ENCODE results near the gene BMAL2. TPM values are rescaled to one million over a fixed set of nuclear protein-coding genes. Genes with fewer than 3 reads are reported as not detected.
A peak's percentile ranks its signal among the peaks of the same experiment; 100 is the strongest.

BMAL2 gene
- total RNA-seq, 2 donors from 2014 or later = 1.2 to 2.0 TPM

GRCh38 chr12:27303139-27304111 lies 29.2 kb upstream of the BMAL2 start:
- H3K4me3 Mint-ChIP-seq = no peak overlapping the region
- H3K27me3 Mint-ChIP-seq = no peaks in the 10 kb centered on the region
- DNase-seq (no peak), ATAC-seq (no peak)
- H3K9me3 ChIP-seq (ENCODE audit: control insufficient read depth, low read length, poor library complexity, severe bottlenecking) = no peaks in the 10 kb centered on the region
- peaks cover 6% of the 10 kb centered on the region for H3K36me3 Mint-ChIP-seq (ENCODE audit: low read depth)
- peaks cover 8% of the 10 kb centered on the region for H3K4me1 Mint-ChIP-seq
- H3K27ac Mint-ChIP-seq = peak overlapping the region; percentile 89

- H3K27me3 Mint-ChIP-seq = no peaks in the 10 kb centered on the region
- no peak for ATAC-seq
- H3K27ac Mint-ChIP-seq = no peak overlapping the region
- H3K4me1 Mint-ChIP-seq = peaks cover 2% of the 10 kb centered on the region
- DNase-seq = no peak
- no peak overlapping the region for H3K4me3 Mint-ChIP-seq
- H3K36me3 Mint-ChIP-seq (ENCODE audit: low read depth) = peaks cover 6% of the 10 kb centered on the region
- no peaks in the 10 kb centered on the region for H3K9me3 ChIP-seq (ENCODE audit: control insufficient read depth, low read length, poor library complexity, severe bottlenecking)
Measured at GRCh38 chr12:27304856-27305255, 27.8 kb upstream of the BMAL2 start.

- Mint-ChIP-seq H3K4me1 (peaks cover 2% of the 10 kb centered on the region), H3K27ac (no peak overlapping the region), H3K36me3 (ENCODE audit: low read depth) (peaks cover 7% of the 10 kb centered on the region), H3K4me3 (no peak overlapping the region), H3K27me3 (no peaks in the 10 kb centered on the region)
- no peaks in the 10 kb centered on the region for H3K9me3 ChIP-seq (ENCODE audit: control insufficient read depth, low read length, poor library complexity, severe bottlenecking)
- DNase-seq (no peak), ATAC-seq (no peak)
Measured at GRCh38 chr12:27305673-27306456, 26.8 kb upstream of the BMAL2 start.

- H3K4me1 Mint-ChIP-seq = no peaks in the 10 kb centered on the region
- no peak for ATAC-seq
- H3K9me3 ChIP-seq (ENCODE audit: control insufficient read depth, low read length, poor library complexity, severe bottlenecking) = no peaks in the 10 kb centered on the region
- peak overlapping the region; percentile 56 for H3K27ac Mint-ChIP-seq
- H3K27me3 Mint-ChIP-seq = no peaks in the 10 kb centered on the region
- DNase-seq = no peak
- H3K36me3 Mint-ChIP-seq (ENCODE audit: low read depth) = peaks cover 5% of the 10 kb centered on the region
- no peak overlapping the region for H3K4me3 Mint-ChIP-seq
Measured at GRCh38 chr12:27309293-27309994, 23.2 kb upstream of the BMAL2 start.

- Mint-ChIP-seq H3K27ac (peak overlapping the region; percentile 56), H3K36me3 (ENCODE audit: low read depth) (peaks cover 5% of the 10 kb centered on the region), H3K27me3 (no peaks in the 10 kb centered on the region), H3K4me1 (no peaks in the 10 kb centered on the region), H3K4me3 (no peak overlapping the region)
- ATAC-seq (no peak), DNase-seq (no peak)
- no peaks in the 10 kb centered on the region for H3K9me3 ChIP-seq (ENCODE audit: control insufficient read depth, low read length, poor library complexity, severe bottlenecking)
Measured at GRCh38 chr12:27309995-27310315, 22.7 kb upstream of the BMAL2 start.

- Mint-ChIP-seq H3K27me3 (no peaks in the 10 kb centered on the region), H3K4me3 (no peak overlapping the region), H3K4me1 (no peaks in the 10 kb centered on the region), H3K36me3 (ENCODE audit: low read depth) (peaks cover 4% of the 10 kb centered on the region), H3K27ac (no peak overlapping the region)
- no peaks in the 10 kb centered on the region for H3K9me3 ChIP-seq (ENCODE audit: control insufficient read depth, low read length, poor library complexity, severe bottlenecking)
- DNase-seq (no peak), ATAC-seq (no peak)
Measured at GRCh38 chr12:27316947-27317346, 15.7 kb upstream of the BMAL2 start.

- Mint-ChIP-seq H3K4me3 (no peak overlapping the region), H3K4me1 (no peaks in the 10 kb centered on the region), H3K27ac (no peak overlapping the region), H3K36me3 (ENCODE audit: low read depth) (peaks cover 7% of the 10 kb centered on the region), H3K27me3 (no peaks in the 10 kb centered on the region)
- H3K9me3 ChIP-seq (ENCODE audit: control insufficient read depth, low read length, poor library complexity, severe bottlenecking) = no peaks in the 10 kb centered on the region
- ATAC-seq (no peak), DNase-seq (no peak)
Measured at GRCh38 chr12:27319409-27319808, 13.2 kb upstream of the BMAL2 start.

- no peaks in the 10 kb centered on the region for H3K27me3 Mint-ChIP-seq
- no peak for ATAC-seq
- no peak overlapping the region for H3K27ac Mint-ChIP-seq
- DNase-seq = no peak
- no peaks in the 10 kb centered on the region for H3K9me3 ChIP-seq (ENCODE audit: control insufficient read depth, low read length, poor library complexity, severe bottlenecking)
- no peak overlapping the region for H3K4me3 Mint-ChIP-seq
- H3K36me3 Mint-ChIP-seq (ENCODE audit: low read depth) = peaks cover 7% of the 10 kb centered on the region
- no peaks in the 10 kb centered on the region for H3K4me1 Mint-ChIP-seq
Measured at GRCh38 chr12:27319848-27320247, 12.8 kb upstream of the BMAL2 start.

- peaks cover 2% of the 10 kb centered on the region for H3K36me3 Mint-ChIP-seq (ENCODE audit: low read depth)
- ATAC-seq (no peak), DNase-seq (no peak)
- no peaks in the 10 kb centered on the region for H3K4me1 Mint-ChIP-seq
- H3K9me3 ChIP-seq (ENCODE audit: control insufficient read depth, low read length, poor library complexity, severe bottlenecking) = no peaks in the 10 kb centered on the region
- H3K27ac Mint-ChIP-seq = no peak overlapping the region
- no peaks in the 10 kb centered on the region for H3K27me3 Mint-ChIP-seq
- H3K4me3 Mint-ChIP-seq = no peak overlapping the region
Measured at GRCh38 chr12:27324530-27324929, 8.1 kb upstream of the BMAL2 start.

- H3K36me3 Mint-ChIP-seq (ENCODE audit: low read depth) = peaks cover 2% of the 10 kb centered on the region
- H3K9me3 ChIP-seq (ENCODE audit: control insufficient read depth, low read length, poor library complexity, severe bottlenecking) = no peaks in the 10 kb centered on the region
- H3K4me3 Mint-ChIP-seq = no peak overlapping the region
- DNase-seq = no peak
- H3K27me3 Mint-ChIP-seq = peaks cover 45% of the 10 kb centered on the region
- ATAC-seq = no peak
- no peak overlapping the region for H3K27ac Mint-ChIP-seq
- H3K4me1 Mint-ChIP-seq = peaks cover 18% of the 10 kb centered on the region
Measured at GRCh38 chr12:27330846-27331245, 1.8 kb upstream of the BMAL2 start.

- Mint-ChIP-seq H3K4me1 (peaks cover 22% of the 10 kb centered on the region), H3K27me3 (peaks cover 45% of the 10 kb centered on the region), H3K27ac (no peak overlapping the region), H3K4me3 (no peak overlapping the region), H3K36me3 (ENCODE audit: low read depth) (peaks cover 2% of the 10 kb centered on the region)
- H3K9me3 ChIP-seq (ENCODE audit: control insufficient read depth, low read length, poor library complexity, severe bottlenecking) = no peaks in the 10 kb centered on the region
- ATAC-seq (no peak), DNase-seq (no peak)
Measured at GRCh38 chr12:27331291-27331926, 1.2 kb upstream of the BMAL2 start.

- peak overlapping the region; percentile 67 for H3K4me3 Mint-ChIP-seq
- ATAC-seq = no peak
Measured at GRCh38 chr12:27331927-27332324, 710 bp upstream of the BMAL2 start.

GRCh38 chr12:27332407-27332713 lies 276 bp upstream of the BMAL2 start:
- DNase-seq (no peak), ATAC-seq (no peak)
- peaks cover 22% of the 10 kb centered on the region for H3K4me1 Mint-ChIP-seq
- peaks cover 2% of the 10 kb centered on the region for H3K36me3 Mint-ChIP-seq (ENCODE audit: low read depth)
- H3K27me3 Mint-ChIP-seq = peaks cover 45% of the 10 kb centered on the region
- no peaks in the 10 kb centered on the region for H3K9me3 ChIP-seq (ENCODE audit: control insufficient read depth, low read length, poor library complexity, severe bottlenecking)
- peak overlapping the region; percentile 67 for H3K4me3 Mint-ChIP-seq
- H3K27ac Mint-ChIP-seq = peak overlapping the region; percentile 72

More at GRCh38 chr12:27331927-27332324, 710 bp upstream of the BMAL2 start:
- Mint-ChIP-seq H3K27ac (peak overlapping the region; percentile 72), H3K4me1 (peaks cover 22% of the 10 kb centered on the region), H3K36me3 (ENCODE audit: low read depth) (peaks cover 2% of the 10 kb centered on the region), H3K27me3 (peaks cover 45% of the 10 kb centered on the region)
- no peak for DNase-seq
- H3K9me3 ChIP-seq (ENCODE audit: control insufficient read depth, low read length, poor library complexity, severe bottlenecking) = no peaks in the 10 kb centered on the region

Data from T-helper 17 cell (primary cell).